Activated CD4-positive, alpha-beta T cell treated with anti-CD3 and anti-CD28 coated beads, Interleukin-2, amount 50 U/mL, for 1 hour (primary cell): Measurements from ENCODE around the gene CNKSR1.
"Not testable (repeated sequence)": the region's sequence is repeated elsewhere in the genome, so short reads cannot be mapped to it uniquely, and the experiment has no call there.

Experiments
- DNase-seq: peaks from one replicate; pipeline ENCODE4 v3.0.0-alpha.2; 2020

CNKSR1 gene

DNA sequence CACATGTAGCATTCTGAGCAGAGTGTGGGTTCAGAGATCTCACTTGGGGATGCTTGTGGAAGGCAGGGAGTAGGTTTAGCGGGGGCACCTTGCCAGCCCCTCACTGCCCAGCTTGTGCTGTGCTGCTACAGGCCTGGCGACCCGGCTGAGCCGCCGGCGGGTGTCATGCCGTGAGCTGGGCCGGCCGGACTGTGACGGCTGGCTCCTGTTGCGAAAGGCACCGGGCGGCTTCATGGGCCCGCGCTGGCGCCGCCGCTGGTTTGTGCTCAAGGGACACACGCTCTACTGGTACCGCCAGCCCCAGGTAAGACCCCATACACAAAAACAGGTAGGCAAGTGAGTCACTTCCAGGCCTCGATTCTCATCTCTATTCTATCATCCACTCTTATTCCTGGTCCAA is 7.6 kb downstream of the CNKSR1 start:
- no peak for DNase-seq

DNA sequence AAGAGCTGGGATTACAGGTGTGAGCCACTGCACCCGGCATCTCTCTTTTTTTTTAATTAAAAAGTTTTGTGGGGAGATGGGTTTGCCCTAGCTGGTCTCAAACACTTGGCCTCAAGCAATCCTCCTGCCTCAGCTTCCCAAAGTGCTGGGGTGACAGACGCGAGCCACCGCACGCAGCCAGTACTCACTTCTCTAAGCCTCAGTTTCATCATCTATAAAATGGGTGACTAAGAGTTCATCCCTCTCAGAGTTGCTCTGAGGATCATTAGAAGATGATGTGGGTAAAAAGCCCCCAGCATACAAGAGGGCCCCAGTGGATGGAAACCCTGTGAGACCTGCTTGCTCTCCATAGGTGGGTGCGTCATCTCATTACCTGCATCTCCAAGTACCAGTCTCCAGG is 10.6 kb downstream of the CNKSR1 start:
- DNase-seq: no peak

DNA sequence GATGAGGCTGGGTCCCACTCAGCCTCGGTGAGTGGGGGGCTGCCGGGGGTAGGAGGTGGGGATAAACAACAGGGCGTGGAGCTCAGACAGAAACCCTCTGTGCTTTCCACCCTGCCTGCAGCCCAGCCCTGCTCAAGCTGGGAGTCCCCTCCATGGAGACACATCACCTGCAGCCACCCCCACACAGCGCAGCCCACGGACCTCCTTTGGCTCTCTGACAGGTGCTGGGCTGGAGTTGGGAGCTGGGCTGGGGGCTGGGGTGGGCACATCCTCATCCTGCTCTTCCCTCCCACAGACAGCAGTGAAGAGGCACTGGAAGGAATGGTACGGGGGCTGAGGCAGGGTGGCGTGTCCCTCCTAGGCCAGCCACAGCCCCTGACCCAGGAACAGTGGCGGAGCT is 11.2 kb downstream of the CNKSR1 start:
- no peak for DNase-seq

DNA sequence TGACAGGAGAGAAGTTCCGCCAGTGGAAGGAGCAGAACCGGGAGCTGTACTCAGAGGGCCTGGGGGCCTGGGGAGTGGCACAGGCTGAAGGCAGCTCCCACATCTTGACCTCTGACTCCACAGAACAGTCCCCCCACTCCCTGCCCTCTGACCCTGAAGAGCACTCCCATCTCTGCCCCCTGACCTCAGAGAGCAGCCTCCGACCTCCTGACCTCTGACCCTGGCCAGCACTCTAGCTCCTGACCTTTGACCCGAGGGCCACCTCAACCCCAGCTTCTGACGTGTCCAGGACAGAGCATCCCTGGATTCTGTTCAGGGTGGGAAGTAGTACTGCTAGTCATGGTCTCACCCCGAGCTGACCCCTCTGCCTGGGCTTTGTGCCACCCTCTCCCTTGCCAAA is 12.0 kb downstream of the CNKSR1 start:
- DNase-seq: no peak

DNA sequence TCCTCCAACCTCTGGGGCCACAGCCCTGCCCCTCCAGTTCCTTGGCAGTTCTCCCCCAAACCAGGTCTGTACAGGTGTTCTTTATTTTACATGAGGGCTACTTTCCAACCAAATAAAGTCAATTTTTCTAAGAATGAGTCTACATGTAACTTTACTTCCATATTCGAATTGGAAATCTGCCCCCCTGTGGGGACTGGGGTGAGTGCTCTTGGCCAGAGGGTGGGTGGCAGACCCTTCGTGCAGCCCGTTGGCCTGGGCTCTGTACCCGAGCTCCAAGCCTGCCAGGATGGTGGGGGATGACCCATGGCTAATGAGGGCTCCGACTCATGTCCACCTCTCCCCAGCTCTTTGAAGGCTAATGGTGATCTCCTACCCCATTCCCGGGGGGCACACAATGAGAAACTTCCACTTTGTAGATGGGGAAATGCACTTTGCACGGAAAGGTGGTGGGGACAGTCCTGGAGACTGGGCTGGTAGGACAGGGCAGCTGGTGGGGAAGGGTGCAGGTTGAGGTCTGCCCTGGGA is 12.5 kb downstream of the CNKSR1 start:
- DNase-seq: no peak

DNA sequence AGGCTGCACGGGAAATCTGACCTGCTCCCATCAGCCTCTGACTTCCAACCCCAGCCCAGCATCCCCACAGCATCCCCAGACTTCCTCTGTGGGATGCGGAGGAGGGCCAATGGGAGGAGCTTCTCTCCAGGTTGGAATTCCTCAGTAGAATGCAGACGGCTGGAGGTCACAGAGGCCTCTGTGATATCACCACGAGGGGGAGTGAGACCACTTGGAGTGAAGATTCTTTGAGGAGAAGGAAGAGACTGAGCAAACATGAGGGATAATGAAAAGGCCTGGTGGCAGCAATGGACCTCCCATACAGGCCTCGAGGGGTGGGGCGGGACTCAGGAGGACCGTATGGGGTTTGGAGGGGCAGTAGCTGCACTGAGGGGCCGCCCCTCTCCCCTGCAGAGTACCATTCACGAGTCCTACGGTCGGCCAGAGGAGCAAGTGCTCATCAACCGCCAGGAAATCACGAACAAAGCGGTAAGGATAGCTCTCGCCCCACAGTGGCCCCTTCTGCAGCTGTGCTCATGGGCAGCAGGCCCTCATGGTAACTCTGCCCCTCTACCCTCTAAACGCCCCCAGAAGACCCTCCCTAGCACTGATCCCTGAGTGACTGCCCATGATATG is 13.2 kb downstream of the CNKSR1 start, which contains the start of gene CATSPER4:
CATSPER4 (plus strand) TSS at position 230 of the 615 bp plus-strand sequence; CDS start at position 256, 26 bp downstream.
- no peak for DNase-seq

DNA sequence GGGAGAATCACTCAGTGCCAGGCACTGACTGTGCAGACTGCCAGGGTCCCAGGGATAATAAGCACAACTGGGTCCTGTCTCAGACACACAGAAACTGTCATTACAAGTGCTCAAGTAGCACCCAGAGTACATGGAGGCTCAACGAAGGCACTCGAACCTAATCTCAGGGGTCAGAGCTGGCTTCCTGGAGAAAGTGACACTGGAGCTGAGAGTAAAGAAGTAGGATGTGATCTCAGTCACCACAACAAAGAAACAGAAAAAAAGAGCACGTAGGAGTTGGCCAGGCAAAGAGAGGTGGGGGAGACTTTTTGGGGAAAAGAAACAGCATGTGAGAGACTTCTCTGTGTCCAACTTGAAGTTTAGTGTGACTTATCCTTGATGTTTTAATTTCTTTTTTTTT is 14.4 kb downstream of the CNKSR1 start:
- DNase-seq: no peak

DNA sequence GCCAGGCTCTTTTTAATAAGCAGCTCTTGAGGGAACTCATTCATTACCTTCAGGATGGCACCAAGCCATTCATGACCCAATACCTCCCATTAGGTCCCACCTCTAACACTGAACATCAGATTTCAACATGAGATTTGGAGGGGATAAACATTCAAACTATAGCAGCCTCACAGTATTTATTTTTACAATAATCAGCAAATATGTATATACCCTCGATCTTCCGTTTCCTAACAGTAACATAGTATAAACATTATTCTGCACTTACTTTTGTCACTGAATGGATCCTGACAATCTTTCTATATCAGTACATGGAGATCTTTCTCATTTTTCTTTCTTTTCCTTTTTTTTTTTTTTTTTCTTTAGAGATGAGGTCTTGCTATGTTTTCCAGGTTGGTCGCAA is 18.5 kb downstream of the CNKSR1 start:
- no peak for DNase-seq

DNA sequence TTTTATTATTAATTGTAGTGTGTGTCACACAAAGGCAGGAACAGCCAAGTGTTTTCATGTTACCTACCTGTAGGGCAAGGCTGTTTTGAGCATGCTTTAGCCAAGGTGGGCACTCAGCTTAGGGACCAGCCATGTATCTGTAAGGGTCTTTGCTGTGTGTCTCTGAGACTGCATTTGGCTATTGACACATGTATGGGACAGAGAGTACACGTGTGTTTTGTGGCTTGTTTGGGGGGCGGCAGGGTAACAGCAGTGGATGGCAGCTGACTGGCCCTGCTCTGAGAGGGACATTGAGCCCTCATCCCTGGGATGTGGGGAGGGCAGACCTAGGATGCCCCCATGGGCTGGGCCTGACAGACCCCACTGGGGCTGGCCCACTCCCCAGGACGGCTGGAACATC is 20.0 kb downstream of the CNKSR1 start:
- no peak for DNase-seq

DNA sequence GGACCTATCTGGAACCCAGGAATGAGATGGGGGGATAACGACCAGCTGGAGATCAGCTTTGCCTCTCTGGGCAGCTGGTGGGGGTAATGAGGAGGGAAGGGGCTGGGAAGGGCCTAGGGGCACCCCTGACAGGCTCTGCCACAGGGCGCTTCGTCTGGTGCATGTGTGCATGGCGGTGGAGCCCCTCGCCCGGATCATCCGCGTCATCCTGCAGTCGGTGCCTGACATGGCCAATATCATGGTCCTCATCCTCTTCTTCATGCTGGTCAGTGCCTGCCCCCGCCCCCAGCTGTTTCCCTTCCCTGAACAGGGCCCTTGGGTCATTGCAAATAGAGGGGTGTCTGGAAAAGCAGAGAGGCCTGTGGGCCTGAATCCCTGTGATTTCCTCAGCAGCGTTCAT is 20.5 kb downstream of the CNKSR1 start:
- no peak for DNase-seq

DNA sequence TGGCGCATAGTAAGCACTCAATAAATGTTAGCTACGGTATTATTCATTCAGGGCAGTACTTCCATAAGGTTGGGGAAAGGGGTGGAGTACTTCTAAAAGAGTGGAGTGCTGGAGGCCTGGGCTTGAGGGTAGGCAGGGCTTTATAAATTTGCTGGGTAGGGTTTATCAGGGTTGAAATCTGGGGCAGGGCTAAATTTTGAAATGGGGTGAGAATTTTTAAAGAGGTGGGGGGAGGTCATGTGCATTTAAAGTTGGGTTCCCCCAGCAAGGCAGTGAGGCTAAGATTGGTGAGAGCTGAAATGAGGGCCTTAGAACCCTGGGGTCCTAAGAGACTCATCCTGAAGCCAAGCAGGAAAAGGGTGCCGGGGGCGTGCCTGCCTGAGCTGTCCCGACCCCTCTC is 23.1 kb downstream of the CNKSR1 start:
- DNase-seq: no peak

DNA sequence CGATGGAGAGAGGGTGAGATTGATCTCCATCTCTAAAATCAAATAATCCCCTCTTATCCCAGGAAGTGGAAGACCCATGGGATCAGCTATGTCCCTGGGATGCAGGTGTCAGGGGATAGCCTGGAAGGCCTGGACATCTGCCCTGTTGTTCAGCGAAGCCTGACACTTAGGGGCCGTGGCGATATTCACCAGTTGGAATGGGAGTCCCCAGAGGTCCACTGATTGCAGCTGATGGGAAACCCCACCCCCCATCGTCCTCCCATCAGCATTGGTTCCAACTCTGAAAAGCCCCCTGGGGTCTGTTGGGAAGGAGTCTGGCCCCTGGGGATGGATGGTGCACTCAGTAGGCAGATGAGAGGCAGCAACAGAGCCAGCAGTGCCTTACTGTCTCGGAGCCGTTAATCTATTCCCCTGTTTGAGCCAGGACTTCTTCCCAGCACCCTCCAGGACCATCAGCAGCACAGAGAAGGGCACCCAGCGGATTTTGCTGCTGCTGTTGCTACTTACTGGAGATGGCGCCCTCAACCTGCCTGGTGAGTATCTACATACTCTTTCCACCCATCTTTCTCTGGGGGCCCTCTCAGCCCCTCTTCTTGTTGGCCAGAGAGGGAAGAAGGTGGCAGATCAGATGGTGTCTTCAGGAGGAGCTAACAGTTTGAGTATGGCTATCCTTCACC is 26.5 kb downstream of the CNKSR1 start:
- no peak for DNase-seq

DNA sequence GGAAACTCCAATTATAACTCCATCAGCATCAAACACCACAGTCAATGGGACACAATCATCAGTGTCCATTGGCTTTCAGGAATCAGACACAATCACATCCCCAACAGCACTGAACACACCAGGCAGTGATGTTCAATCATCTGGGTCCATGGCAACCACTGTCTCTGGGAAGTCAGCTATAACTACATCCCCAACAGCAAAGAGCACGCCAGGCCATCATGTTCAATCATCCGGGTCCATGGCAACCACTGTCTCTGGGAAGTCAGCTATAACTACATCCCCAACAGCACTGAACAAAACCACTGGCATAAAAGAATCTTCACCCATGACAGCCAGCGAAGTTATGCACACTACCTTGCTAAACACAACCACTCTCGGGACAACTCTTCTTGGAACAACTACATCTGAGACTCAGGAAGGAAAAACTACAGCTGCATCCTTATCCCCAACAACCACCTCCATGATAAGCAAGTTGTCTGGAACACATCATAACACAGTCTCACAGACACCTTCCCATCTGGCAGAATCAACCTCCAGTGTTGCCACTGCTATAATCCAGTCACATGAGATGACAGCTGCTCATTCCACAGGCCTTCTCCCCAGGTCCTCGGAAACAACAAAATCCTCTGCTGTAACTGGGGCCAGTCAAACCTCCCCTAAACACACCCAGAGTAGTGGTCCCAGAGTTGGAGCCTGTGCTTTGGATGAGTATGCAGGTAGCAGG is 33.0 kb downstream of the CNKSR1 start:
- no peak for DNase-seq

DNA sequence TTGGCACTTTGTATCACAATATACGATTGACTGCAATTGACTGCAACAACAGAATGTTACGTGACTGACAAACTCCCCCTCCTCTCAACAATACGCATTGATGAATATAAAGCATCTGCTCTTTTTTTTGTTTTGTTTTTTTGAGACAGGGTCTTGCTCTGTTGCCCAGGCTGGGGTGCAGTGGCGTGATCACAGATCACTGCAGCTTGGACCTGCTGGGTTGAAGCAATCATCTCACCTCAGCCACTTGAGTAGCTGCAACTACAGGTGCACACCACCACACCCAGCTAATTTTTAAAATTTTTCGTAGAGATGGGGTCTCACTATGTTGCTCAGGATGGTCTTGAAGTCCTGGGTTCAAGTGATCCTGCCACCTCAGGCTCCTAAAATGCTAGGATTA is 35.4 kb downstream of the CNKSR1 start:
- no peak for DNase-seq

DNA sequence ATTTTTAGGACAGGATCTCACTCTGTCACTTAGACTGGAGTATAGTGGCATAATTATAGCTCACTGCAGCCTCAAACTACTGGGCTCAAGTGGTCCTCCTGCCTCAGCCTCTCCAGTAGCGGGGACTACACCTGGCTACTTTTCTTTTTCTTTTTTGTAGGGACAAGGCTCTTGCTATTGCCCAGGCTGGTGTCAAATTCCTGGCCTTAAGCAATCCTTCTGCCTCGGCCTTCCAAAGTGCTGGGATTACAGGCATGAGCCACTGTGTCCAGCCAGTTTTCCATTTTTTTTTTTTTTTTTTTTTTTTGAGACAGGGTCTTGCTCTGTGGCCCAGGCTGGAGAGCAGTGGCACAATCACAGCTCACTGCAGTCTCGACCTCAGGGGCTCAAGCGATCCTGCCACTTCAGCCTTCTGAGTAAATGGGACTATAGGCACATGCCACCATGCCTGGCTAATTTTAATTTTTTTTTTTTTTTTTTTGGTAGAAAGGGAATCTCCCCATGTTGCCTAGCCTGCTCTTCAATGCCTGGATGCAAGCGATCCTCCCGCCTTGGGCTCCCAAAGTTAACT is 36.1 kb downstream of the CNKSR1 start:
- DNase-seq: no peak

DNA sequence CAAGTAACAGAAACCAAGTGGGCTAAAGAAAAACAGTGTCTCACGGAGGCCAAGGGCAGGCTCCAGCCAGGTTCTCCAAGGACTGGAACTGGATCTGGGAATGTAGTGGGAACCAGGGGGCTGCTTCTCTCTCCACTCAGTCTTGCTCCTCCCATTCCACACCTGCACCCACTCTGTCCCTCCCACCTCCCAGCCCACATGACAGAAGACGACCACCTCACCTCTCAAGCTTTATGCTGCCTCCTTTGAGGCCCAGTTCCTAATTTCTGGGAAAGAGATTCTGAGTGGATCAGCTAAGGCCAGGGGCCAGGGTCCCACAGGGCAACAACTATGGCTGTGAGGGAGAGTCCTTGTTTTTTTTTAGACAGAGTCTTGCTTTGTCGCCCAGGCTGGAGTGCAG is 38.0 kb downstream of the CNKSR1 start:
- DNase-seq: no peak

DNA sequence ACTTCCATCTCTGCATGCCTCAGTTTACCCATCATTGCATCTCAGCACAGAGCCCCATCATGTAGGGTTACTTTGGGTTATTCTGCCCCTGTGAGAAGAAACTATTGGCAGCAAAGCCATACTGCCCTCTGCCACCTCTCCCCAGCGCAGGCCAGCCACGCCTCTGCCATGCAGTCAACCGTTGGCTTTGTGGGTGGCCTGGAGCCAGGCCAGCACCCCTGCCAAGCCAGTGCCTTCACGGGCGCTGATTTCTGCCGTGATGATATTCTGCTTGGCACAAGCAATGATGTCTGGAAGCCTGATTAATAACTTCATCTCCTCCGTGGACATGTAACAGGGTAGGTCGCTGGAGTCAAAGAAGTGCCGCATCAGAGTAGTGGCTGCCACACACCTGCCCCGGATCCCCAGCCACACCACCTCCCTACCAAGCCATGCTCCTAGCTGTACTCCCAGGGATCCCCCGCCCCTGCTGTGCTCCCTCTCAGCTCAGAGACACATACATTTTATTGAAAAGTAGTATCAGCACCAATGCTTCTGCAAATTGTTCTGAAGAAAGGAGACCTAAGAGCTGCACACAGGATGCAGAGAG is 41.7 kb downstream of the CNKSR1 start:
- DNase-seq: no peak

DNA sequence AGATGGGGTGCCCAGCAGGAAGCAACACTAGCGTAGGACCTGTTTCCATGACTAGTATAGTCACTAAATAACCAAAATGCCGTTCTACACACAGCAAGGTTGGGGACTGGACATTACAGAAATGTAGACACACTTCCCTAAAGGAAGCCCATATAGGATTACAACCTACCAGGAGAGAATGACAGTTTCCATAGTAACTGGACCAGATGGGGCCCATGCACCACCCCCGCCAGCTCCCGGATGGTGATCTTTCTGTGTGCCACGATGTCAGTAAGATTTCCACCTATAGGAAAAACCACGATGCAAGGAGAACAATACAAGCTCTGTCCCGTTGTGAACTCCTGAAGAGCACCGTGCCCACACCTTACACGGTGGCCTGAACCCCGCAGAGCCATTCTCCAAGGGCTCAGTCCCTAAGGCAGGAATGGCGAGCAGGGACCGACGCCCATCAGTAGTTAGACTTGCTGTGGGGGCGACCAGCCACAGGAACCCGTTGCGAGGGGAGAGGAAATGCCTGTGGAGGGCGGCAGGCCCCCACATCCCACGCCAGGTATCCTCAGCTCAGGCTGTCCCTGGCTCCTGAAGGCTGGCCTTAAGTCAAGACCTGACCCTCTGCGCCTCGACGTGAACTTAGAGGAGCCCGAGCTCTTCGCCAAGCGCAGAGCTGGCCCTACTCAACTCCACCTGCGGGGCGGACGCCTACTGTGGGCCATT is 43.1 kb downstream of the CNKSR1 start:
- no peak for DNase-seq

DNA sequence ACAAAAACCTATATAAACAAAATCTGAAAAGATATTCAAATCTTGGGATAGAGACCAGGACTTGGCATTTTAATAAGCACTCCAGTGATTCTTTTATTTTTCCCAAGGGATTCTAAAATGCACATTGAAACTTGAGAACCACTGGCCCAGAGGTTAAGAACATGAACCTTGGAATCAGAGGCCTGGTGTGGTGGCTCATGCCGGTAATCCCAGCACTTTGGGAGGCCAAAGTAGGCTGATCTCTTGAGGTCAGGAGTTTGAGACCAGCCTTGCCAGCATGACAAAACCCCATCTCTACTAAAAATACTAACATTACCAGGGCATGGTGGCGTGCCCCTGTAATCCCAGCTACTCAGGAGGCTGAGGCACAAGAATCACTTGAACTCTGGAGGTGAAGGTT is 43.8 kb downstream of the CNKSR1 start:
- no peak for DNase-seq

DNA sequence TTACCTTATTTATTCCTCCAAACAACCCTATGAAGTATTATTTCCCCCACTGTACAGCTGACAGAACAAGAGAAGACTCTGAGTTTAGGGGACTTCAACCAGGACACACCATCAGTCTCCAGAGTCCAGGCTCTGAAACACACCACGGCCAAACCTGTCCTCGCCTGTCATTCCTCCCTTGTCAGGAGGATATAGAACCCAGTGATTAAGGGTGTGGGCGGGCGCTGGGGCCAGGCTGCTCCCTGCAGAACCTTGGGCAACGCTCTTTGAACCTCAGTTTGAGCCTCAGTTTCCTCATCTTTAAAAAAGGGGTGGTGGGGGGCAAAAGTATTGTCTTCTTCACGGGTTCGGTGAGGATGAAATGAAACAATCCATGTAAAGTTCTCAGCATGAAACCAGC is 47.3 kb downstream of the CNKSR1 start:
- no peak for DNase-seq

DNA sequence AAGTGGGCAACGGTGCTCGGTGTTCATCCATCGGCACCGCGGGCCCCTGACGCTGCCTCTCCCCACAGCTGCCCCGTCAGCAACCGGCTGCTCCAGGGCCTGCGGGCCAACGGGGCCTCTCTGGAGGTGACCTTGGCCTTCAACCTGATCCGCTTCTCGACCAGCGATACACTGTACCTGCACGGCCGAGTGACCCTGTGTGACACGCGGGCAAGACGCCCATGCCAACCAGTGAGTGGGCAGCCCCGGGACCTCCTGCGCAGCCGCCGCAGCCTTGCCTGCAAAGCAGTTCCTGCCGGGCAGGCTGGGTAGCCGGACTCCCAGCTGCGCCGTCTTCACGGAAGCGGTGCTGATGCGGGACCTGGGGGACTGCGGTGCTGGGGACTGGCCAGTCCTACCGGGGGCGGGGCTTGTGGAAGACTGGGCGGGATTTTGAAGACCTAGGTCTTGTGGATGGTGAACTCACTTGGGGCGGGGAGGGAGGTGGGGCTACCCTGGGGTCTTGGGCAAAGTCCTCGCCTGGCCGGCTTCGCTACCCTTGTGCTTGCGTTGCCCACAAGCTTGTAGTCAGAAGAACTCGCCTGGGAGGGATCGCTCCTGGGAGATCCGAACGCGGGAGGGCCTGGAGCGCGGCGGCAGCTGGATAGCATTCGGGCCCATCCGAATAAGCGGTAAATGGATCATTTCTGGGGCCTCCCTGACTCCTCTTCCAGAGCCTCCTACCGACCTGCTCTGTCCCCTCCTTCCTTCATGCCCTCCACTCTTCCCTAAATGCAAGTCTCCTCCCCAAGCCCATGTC is 47.9 kb downstream of the CNKSR1 start:
- DNase-seq: peak; percentile 26

DNA sequence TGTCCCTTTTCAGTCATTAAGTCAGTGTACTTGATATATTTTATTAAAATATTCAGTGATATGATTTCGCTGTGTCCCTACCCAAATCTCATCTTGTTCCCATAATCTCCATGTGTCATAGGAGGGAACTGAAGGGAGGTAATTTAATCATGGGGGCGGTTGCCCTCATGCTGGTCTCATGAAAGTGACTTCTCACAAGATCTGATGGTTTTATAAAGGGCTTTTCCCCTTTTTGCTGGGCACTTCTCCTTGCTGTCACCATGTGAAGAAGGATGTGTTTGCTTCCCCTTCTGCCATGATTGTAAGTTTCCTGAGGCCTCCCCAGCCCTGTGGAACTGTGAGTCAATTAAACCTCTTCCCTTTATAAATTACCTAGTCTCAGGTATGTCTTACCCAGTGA is 53.4 kb downstream of the CNKSR1 start:
- DNase-seq: not testable (repeated sequence)
